ENCODE results near the gene EMC8.
"Not testable (repeated sequence)": the region's sequence is repeated elsewhere in the genome, so short reads cannot be mapped to it uniquely, and the experiment has no call there.

Gene EMC8

GRCh38 chr16:85834741-85835140, 35.4 kb upstream of the EMC8 start:
- DNase-seq, result no peak

GRCh38 chr16:85833219-85833920, 34.0 kb upstream of the EMC8 start:
- DNase-seq, result no peak

GRCh38 chr16:85832570-85833218, 33.4 kb upstream of the EMC8 start:
- DNase-seq, result no peak

- no peak for DNase-seq
These were observed 31.5 kb upstream of the EMC8 start for GRCh38 chr16:85830821-85831220.

GRCh38 chr16:85829751-85830445, 30.6 kb upstream of the EMC8 start:
- DNase-seq, result no peak

GRCh38 chr16:85829171-85829719, 29.9 kb upstream of the EMC8 start:
- no peak for DNase-seq

GRCh38 chr16:85828166-85828565, 28.8 kb upstream of the EMC8 start:
- DNase-seq, result no peak

- no peak for DNase-seq
These were observed 27.4 kb upstream of the EMC8 start for GRCh38 chr16:85826686-85827247.

- no peak for DNase-seq
These were observed 26.0 kb upstream of the EMC8 start for GRCh38 chr16:85825326-85825725.

GRCh38 chr16:85824161-85825135, 25.1 kb upstream of the EMC8 start:
- DNase-seq, result no peak

GRCh38 chr16:85823328-85823920, 24.1 kb upstream of the EMC8 start:
- DNase-seq, result no peak

GRCh38 chr16:85822145-85822544, 22.8 kb upstream of the EMC8 start:
- no peak for DNase-seq

- DNase-seq, result peak; percentile 46
These were observed 22.2 kb upstream of the EMC8 start for GRCh38 chr16:85821390-85822135.

- DNase-seq, result no peak
These were observed 21.4 kb upstream of the EMC8 start for GRCh38 chr16:85820604-85821372.

- no peak for DNase-seq
These were observed 20.4 kb upstream of the EMC8 start for GRCh38 chr16:85819771-85820170.

GRCh38 chr16:85819245-85819644, 19.9 kb upstream of the EMC8 start:
- DNase-seq, result peak; percentile 23

- not testable (repeated sequence) for DNase-seq
These were observed 17.9 kb upstream of the EMC8 start for GRCh38 chr16:85817195-85817594.

GRCh38 chr16:85816159-85816558, 16.8 kb upstream of the EMC8 start:
- DNase-seq, result no peak

GRCh38 chr16:85812811-85813700, 13.7 kb upstream of the EMC8 start:
- DNase-seq, result no peak

Measured in NCI-H510A (cell line).